Thoracic aorta (tissue), 2 donors: Measurements from ENCODE around the gene GPR137B. TPM values are rescaled to one million over a fixed set of nuclear protein-coding genes. Genes with fewer than 3 reads are reported as not detected.

ENCODE experiments used
- ATAC-seq: fragments of 150-250 bp; one replicate; pipeline ENCODE4 v1.8.0; 2017; ENCODE audit warnings: low read depth; ENCODE audit not compliant: insufficient number of reproducible peaks, low FRiP score
- DNase-seq: peaks from one replicate; pipeline ENCODE4 v3.0.0-alpha.2; 2020; ENCODE audit warnings: low spot score
- H3K27ac ChIP-seq, 2 donors: fragments of 200-600 bp; sonication (generic); 1 replicate in 1 of 2; 2 replicates in 1 of 2; pipeline ENCODE4 v1.5.1; 2016; ENCODE audit warnings: mild to moderate bottlenecking in 2 of 2, moderate library complexity in 2 of 2
- H3K27me3 ChIP-seq: fragments of 200-600 bp; sonication (generic); replicated peaks from 2 replicates; pipeline ENCODE4 v1.6.0; 2016; ENCODE audit warnings: mild to moderate bottlenecking; ENCODE audit not compliant: insufficient read depth
- H3K36me3 ChIP-seq: fragments of 200-600 bp; sonication (generic); one replicate; pipeline ENCODE4 v1.5.1; 2016
- H3K4me1 ChIP-seq, 2 donors: fragments of 200-600 bp; sonication (generic); 1 replicate in 1 of 2; 2 replicates in 1 of 2; pipeline versions ENCODE4 v1.5.1 to v1.6.0; 2016; ENCODE audit warnings: low read depth in 2 of 2, mild to moderate bottlenecking in 1 of 2; ENCODE audit not compliant: control insufficient read depth in 1 of 2
- H3K4me3 ChIP-seq: fragments of 200-600 bp; sonication (generic); 2 replicates; pipeline ENCODE4 v1.5.1; 2016; ENCODE audit warnings: mild to moderate bottlenecking
- H3K9me3 ChIP-seq: fragments of 200-600 bp; sonication (generic); 2 replicates; pipeline ENCODE4 v1.5.1; 2016
- CTCF ChIP-seq: fragments of 200-600 bp; sonication (generic); IDR thresholded peaks from one replicate; pipeline ENCODE4 v1.5.1; 2019; ENCODE audit warnings: antibody characterized with exemption
- total RNA-seq, 2 donors: library from RNA; depleted of rRNA; stranded (reverse); fragments of >200 nt; gene quantifications; one replicate each; pipeline versions ENCODE4 v1.1.0 to v1.2.3, GENCODE V29; 2016

The GPR137B gene
- total RNA-seq, 2 donors from 2014 or later, result 17.2 to 39.0 TPM

GRCh38 chr1:236211815-236212214 is 69.5 kb downstream of the GPR137B start:
- no peak for TF ChIP-seq CTCF
- Histone ChIP-seq H3K4me3 (no peak overlapping the region), H3K36me3 (peaks cover 2% of the 10 kb centered on the region), H3K27ac (no peak overlapping the region), H3K9me3 (no peaks in the 10 kb centered on the region), H3K27me3 (no peaks in the 10 kb centered on the region), H3K4me1 (no peaks in the 10 kb centered on the region)
- DNase-seq (no peak), ATAC-seq (no peak)

GRCh38 chr1:236213534-236213933 is 71.2 kb downstream of the GPR137B start:
- Histone ChIP-seq H3K9me3 (no peaks in the 10 kb centered on the region), H3K36me3 (peaks cover 2% of the 10 kb centered on the region), H3K27ac (no peak overlapping the region), H3K4me1 (no peaks in the 10 kb centered on the region), H3K4me3 (no peak overlapping the region), H3K27me3 (no peaks in the 10 kb centered on the region)
- TF ChIP-seq CTCF, result no peak
- no peak for ATAC-seq
- DNase-seq, result no peak

GRCh38 chr1:236214761-236215160 is 72.4 kb downstream of the GPR137B start:
- peaks cover 8% of the 10 kb centered on the region for H3K36me3 ChIP-seq
- H3K27ac ChIP-seq, result no peak overlapping the region
- DNase-seq, result no peak
- no peak for TF ChIP-seq CTCF
- no peaks in the 10 kb centered on the region for H3K4me1 ChIP-seq
- H3K4me3 ChIP-seq, result no peak overlapping the region
- ATAC-seq, result no peak
- H3K9me3 ChIP-seq, result no peaks in the 10 kb centered on the region
- H3K27me3 ChIP-seq, result no peaks in the 10 kb centered on the region

- no peak for ATAC-seq
- peaks cover 5% of the 10 kb centered on the region for H3K36me3 ChIP-seq
Measured at GRCh38 chr1:236220473-236220872, 78.1 kb downstream of the GPR137B start.

GRCh38 chr1:236222632-236223031 is 80.3 kb downstream of the GPR137B start:
- Histone ChIP-seq H3K4me1 (no peaks in the 10 kb centered on the region), H3K36me3 (peaks cover 5% of the 10 kb centered on the region), H3K4me3 (no peak overlapping the region), H3K27me3 (no peaks in the 10 kb centered on the region), H3K27ac (no peak overlapping the region), H3K9me3 (no peaks in the 10 kb centered on the region)
- TF ChIP-seq CTCF, result no peak
- no peak for DNase-seq
- ATAC-seq, result no peak

More at GRCh38 chr1:236220473-236220872, 78.1 kb downstream of the GPR137B start:
- Histone ChIP-seq H3K9me3 (no peaks in the 10 kb centered on the region), H3K27me3 (no peaks in the 10 kb centered on the region), H3K27ac (no peak overlapping the region), H3K4me3 (no peak overlapping the region), H3K4me1 (no peaks in the 10 kb centered on the region)
- TF ChIP-seq CTCF, result no peak
- no peak for DNase-seq
